Adrenal gland (tissue), 12 donors: Measurements from ENCODE around the gene HOXA5. TPM values are rescaled to one million over a fixed set of nuclear protein-coding genes. Genes with fewer than 3 reads are reported as not detected.

Experiments used
- DNase-seq, 7 donors: peaks; one replicate each; pipeline ENCODE4 v3.0.0-alpha.2; 2019 to 2020
- H3K27ac ChIP-seq, 5 donors: fragments of 200-600 bp; sonication (generic) in 4 of 5; 1 replicate in 3 of 5; 2 replicates in 2 of 5; pipeline versions ENCODE4 v1.5.1 to v1.8.0; 2016 to 2020; ENCODE audit warnings: mild to moderate bottlenecking in 1 of 5
- H3K27me3 ChIP-seq: fragments of 200-600 bp; 2 replicates; pipeline ENCODE4 v1.8.0; 2021
- H3K36me3 ChIP-seq, 2 donors: fragments of 200-600 bp; replicated peaks in 1 of 2; 1 replicate in 1 of 2; 2 replicates in 1 of 2; pipeline versions ENCODE4 v1.5.1 to v1.8.0; 2018 to 2022
- H3K4me1 ChIP-seq, 2 donors: fragments of 200-600 bp; replicated peaks in 1 of 2; 1 replicate in 1 of 2; 2 replicates in 1 of 2; pipeline versions ENCODE4 v1.5.1 to v1.8.0; 2018 to 2021
- H3K4me3 ChIP-seq, 4 donors: fragments of 200-600 bp; sonication (generic) in 3 of 4; one replicate each; pipeline ENCODE4 v1.5.1; 2016 to 2018
- H3K9me3 ChIP-seq, 3 donors: fragments of 200-600 bp; sonication (generic) in 1 of 3; replicated peaks in 1 of 3; 1 replicate in 2 of 3; 2 replicates in 1 of 3; pipeline versions ENCODE4 v1.5.1 to v1.8.0; 2016 to 2021
- POLR2A ChIP-seq, 2 donors: fragments of 450-650 bp; IDR thresholded peaks; one replicate each; pipeline ENCODE4 v1.6.1; 2017; ENCODE audit warnings: antibody characterized with exemption in 2 of 2, mild to moderate bottlenecking in 2 of 2, moderate library complexity in 1 of 2
- WGBS, 4 donors: extraction: QIAGEN DNeasy Blood & Tissue Kit in 2 of 4; methylation state at CpG; one replicate each; pipeline versions ENCODE4 v1.1.5 to v1.1.7; 2013 to 2017; 5-methylcytosine and 5-hydroxymethylcytosine counted together
- intact Hi-C, 2 donors: fragments of 100-400 bp; cut with DNase I; formaldehyde crosslinking; loops; one replicate each; pipeline versions ENCODE4 v1.14.1 to v1.15.0; 2022 to 2023
- polyA plus RNA-seq, 3 donors: library from polyadenylated mRNA; stranded (reverse); fragments of 200-250 nt in 2 of 3; fragments of 350-450 nt in 1 of 3; fragmentation: Illumina TruSeq in 1 of 3; extraction: RNeasy Lipid Tissue Mini Kit (QIAGEN cat#74804) in 1 of 3; gene quantifications; one replicate each; pipeline ENCODE4 v1.2.3, GENCODE V29; 2013 to 2014
- total RNA-seq, 9 donors: library from RNA; depleted of rRNA in 4 of 9; stranded (reverse); fragments of >200 nt in 4 of 9; fragments of 120-200 nt in 1 of 9; fragmentation: NEBNext Ultra II Directional in 1 of 9; extraction: Animal tissue kit (Norgen Biotek cat#: 25700) in 1 of 9; gene quantifications; one replicate each; pipeline versions ENCODE4 v1.1.0 to v1.2.4, GENCODE V29; 2013 to 2023
- TF ChIP-seq, protein P1 (sequence below), 6 experiments: fragments of 450-650 bp in 4 of 6; fragments of 200-600 bp in 2 of 6; sonication (generic) in 1 of 6; IDR thresholded peaks; 1 replicate in 5 of 6; 2 replicates in 1 of 6; pipeline versions ENCODE4 v1.5.1 to v1.8.0; 2016 to 2021; ENCODE audit warnings: antibody characterized with exemption in 6 of 6, mild to moderate bottlenecking in 2 of 6, moderate library complexity in 1 of 6
- donor health status: healthy with polysubstance abuse.
- donor health status: Bipolar disorder and iron deficiency.
- donor health status: DM: yes; HTN: yes; CAD: no.
- donor health status: DM: no; HTN: no; CAD: no.
- donor health status: DM: no; HTN: no; CAD: no.
- donor health status: DM: yes; HTN: yes; CAD: no.

The HOXA5 gene
- total and polyA plus RNA-seq, 12 donors: 21.8 to 132 (median 57.0) TPM

DNA sequence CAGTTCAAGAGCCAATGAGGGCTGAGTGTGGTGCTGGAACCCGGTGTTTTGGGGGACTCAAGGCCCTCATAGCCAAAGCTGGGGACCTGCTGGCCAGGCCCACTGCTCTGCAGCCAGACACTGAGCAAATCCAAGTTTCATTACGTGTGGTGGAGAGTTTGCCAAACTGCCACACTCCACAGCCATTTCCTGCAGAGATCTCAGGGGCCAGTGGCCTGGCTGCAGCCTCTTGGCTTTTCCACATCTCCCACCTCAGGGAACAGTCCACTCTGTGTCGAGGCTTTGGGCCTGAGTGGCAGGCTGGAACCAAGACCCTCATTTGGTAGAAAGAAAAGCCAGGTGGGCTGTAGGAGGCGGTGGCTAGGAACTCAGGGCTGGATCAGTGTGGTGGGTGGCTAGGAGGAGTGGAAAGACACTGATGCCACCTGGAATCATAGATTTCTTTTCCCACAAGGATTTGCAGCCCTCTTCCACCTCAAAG lies 38.4 kb upstream of the HOXA5 start:
- no peaks in the 10 kb centered on the region for H3K9me3 ChIP-seq
- no peak overlapping the region for H3K4me3 ChIP-seq
- H3K27ac ChIP-seq: no peak overlapping the region
- H3K27me3 ChIP-seq: peaks cover 89% of the 10 kb centered on the region
- intact Hi-C loops: loop anchor here in 1 of 2 donors (10.0 kb wide), 1 partner anchor 1307 kb away; no protein-coding TSS in a partner anchor
- 69 to 86% (median 77%) methylated on average over 4 of the region's 4 CpGs for WGBS, 4 donors
- no peak for TF ChIP-seq POLR2A (IDR thresholded peaks at IDR 0.05)
- TF ChIP-seq, protein P1, sequence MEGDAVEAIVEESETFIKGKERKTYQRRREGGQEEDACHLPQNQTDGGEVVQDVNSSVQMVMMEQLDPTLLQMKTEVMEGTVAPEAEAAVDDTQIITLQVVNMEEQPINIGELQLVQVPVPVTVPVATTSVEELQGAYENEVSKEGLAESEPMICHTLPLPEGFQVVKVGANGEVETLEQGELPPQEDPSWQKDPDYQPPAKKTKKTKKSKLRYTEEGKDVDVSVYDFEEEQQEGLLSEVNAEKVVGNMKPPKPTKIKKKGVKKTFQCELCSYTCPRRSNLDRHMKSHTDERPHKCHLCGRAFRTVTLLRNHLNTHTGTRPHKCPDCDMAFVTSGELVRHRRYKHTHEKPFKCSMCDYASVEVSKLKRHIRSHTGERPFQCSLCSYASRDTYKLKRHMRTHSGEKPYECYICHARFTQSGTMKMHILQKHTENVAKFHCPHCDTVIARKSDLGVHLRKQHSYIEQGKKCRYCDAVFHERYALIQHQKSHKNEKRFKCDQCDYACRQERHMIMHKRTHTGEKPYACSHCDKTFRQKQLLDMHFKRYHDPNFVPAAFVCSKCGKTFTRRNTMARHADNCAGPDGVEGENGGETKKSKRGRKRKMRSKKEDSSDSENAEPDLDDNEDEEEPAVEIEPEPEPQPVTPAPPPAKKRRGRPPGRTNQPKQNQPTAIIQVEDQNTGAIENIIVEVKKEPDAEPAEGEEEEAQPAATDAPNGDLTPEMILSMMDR (IDR thresholded peaks at IDR 0.05): no peak
- H3K4me1 ChIP-seq: peaks cover 19% of the 10 kb centered on the region in 2 donors
- DNase-seq: peak in 3 of 7 donors; percentile 9 to 42 (median 13)
- no peaks in the 10 kb centered on the region for H3K36me3 ChIP-seq

DNA sequence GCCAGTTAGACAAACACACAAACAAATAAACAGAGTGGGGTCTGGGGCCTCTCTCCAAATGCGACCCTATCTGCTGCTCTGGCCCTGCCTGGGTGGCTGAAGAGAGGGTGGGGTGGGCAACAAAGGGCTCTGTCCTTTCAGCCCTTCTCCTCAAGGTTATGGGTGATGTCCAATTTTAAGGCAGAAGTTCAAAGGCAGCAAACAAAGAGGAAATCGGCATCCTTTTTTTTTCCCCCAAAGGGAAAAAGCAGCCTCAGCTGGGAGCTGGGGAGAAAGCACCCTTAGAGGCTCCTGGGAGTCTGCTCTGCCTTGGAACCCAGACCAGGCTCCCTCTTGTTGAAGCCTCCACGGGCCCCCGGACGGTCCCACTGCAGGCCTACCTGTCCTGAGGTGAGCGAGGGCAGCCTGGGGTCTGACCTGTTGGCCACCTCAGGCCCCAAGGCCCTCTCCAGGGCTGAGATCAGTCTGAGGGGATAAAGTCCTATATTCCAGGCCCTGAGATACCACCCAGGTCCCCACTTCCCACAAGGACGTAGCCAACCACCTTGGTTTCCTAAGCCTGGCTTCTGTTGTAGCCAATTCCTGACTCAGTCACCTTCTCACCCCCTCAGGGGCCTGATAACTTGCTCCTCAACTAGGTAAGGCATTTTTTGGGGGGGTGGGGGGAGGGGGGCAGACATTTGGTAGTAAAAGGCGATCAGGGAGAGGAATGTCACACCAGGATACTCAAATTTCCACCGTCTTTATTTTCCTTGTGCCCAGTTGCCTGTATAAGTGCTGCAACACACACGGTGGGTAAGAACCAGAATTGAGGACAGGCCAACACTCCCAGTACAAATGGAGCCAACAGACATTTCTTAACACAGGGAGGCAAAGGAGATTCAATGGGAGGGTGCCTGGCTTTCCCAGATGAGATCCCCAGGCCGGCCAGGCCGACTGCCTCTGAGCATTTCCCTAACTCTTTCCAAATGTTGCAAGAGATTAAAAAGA lies 37.2 kb upstream of the HOXA5 start:
- intact Hi-C loops: loop anchor here in 1 of 2 donors (10.0 kb wide), 1 partner anchor 1306 kb away; no protein-coding TSS in a partner anchor
- Histone ChIP-seq H3K36me3 (no peaks in the 10 kb centered on the region), H3K27me3 (peaks cover 78% of the 10 kb centered on the region), H3K4me1 (peaks cover 19% of the 10 kb centered on the region in 2 donors), H3K4me3 (no peak overlapping the region), H3K27ac (no peak overlapping the region), H3K9me3 (no peaks in the 10 kb centered on the region)
- TF ChIP-seq, protein P1 (IDR thresholded peaks at IDR 0.05): no peak
- no peak for TF ChIP-seq POLR2A (IDR thresholded peaks at IDR 0.05)
- 69 to 87% (median 81%) methylated on average over 9 to 12 of the region's 12 CpGs for WGBS, 4 donors
- peak in 2 of 7 donors; percentile 7 to 33 for DNase-seq

DNA sequence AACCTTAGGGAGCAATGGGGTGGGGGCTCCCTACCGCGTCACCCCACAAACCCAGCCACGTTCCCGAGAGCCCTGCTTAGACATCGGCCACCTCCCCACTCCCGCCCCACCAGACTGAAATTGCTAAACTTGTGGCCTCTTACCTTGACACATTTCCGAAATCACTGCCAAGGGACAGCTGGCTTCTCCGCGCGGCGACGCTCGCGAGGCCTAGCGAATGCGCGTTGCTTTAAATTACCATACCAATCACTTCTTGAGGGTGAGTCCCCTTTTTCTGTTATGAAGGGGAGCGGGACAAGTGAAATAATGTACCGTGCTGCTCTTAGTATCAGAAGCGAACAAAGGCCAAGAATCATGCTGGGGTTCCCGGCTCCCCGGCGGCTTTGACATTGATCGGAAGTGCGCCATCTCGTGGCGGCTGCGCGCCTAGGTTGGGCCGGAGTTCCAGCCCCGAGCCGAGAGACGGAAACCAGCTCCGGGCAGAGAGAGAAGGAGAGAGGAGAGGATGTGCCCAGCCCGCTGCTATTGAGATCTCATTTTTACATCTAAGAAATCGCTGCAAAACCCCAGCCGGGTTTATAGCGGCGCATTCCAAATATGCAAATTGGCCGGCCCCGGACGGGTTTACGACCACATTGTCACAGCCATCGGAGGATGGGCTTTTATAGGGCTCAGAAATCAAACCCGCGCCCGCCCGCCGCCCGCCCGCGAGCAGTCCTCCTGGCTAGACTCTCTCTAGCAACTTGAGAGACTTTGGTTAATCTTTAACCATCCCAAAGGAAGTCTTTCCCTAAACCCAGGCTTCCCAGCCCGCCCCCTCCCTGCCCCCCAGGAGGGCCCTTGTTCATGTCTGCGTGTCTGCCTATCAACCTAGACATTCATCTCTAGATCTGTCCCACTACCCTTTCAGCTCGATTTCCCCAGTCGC lies 36.3 kb upstream of the HOXA5 start:
- no peak for TF ChIP-seq POLR2A (IDR thresholded peaks at IDR 0.05)
- TF ChIP-seq, protein P1 (IDR thresholded peaks at IDR 0.05): peak; percentile 55 to 84 (median 68)
- H3K4me1 ChIP-seq: peaks cover 16 to 18% of the 10 kb centered on the region in 2 donors
- peaks cover 73% of the 10 kb centered on the region for H3K27me3 ChIP-seq

More for the DNA sequence above, 36.3 kb upstream of the HOXA5 start:
- no peaks in the 10 kb centered on the region for H3K36me3 ChIP-seq
- WGBS, 4 donors: 18 to 21% (median 19%) methylated on average over 50 to 56 of the region's 56 CpGs
- intact Hi-C loops: loop anchor here in 1 of 2 donors (10.0 kb wide), 1 partner anchor 1305 kb away; no protein-coding TSS in a partner anchor
- no peak overlapping the region for H3K27ac ChIP-seq
- H3K9me3 ChIP-seq: no peaks in the 10 kb centered on the region
- DNase-seq: peak in 6 of 7 donors; percentile 53 to 75 (median 71)
- no peak overlapping the region for H3K4me3 ChIP-seq
